PC-9 (cell line): Measurements from ENCODE around the gene AXIN2.

Source experiments
- EZH2 ChIP-seq: fragments of 200-600 bp; sonication (generic); IDR thresholded peaks from 2 replicates; pipeline ENCODE4 v1.8.0; 2017; ENCODE audit warnings: antibody characterized with exemption, low read depth
- TF ChIP-seq, protein P1 (sequence below): fragments of 200-600 bp; sonication (generic); conservative IDR thresholded peaks from 2 replicates; pipeline ENCODE4 v1.6.1; 2017; ENCODE audit warnings: mixed run types, antibody characterized with exemption, mild to moderate bottlenecking, moderate library complexity

- no peak for TF ChIP-seq EZH2
- TF ChIP-seq, protein P1, sequence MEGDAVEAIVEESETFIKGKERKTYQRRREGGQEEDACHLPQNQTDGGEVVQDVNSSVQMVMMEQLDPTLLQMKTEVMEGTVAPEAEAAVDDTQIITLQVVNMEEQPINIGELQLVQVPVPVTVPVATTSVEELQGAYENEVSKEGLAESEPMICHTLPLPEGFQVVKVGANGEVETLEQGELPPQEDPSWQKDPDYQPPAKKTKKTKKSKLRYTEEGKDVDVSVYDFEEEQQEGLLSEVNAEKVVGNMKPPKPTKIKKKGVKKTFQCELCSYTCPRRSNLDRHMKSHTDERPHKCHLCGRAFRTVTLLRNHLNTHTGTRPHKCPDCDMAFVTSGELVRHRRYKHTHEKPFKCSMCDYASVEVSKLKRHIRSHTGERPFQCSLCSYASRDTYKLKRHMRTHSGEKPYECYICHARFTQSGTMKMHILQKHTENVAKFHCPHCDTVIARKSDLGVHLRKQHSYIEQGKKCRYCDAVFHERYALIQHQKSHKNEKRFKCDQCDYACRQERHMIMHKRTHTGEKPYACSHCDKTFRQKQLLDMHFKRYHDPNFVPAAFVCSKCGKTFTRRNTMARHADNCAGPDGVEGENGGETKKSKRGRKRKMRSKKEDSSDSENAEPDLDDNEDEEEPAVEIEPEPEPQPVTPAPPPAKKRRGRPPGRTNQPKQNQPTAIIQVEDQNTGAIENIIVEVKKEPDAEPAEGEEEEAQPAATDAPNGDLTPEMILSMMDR: no peak
Measured at GRCh38 chr17:65576939-65577338, 15.5 kb upstream of the AXIN2 start.
